ENCODE results near the gene DIAPH1. TPM values are rescaled to one million over a fixed set of nuclear protein-coding genes. Genes with fewer than 3 reads are reported as not detected.

DIAPH1 gene
- total RNA-seq, 1 experiment from 2014 or later: 56.2 TPM

GRCh38 chr5:141477815-141478214 lies 141.0 kb downstream of the DIAPH1 start:
- H3K27ac ChIP-seq: no peak overlapping the region
- peaks cover 6% of the 10 kb centered on the region; the same call in 1 of the 2 replicates for H3K9me3 ChIP-seq (replicated peaks)
- peak overlapping the region; percentile 70 for H3K4me3 ChIP-seq
- peaks cover 44% of the 10 kb centered on the region for H3K36me3 ChIP-seq
- H3K4me1 ChIP-seq: peaks cover 17% of the 10 kb centered on the region
- H3K27me3 ChIP-seq: no peaks in the 10 kb centered on the region
- DNase-seq: peak in 1 of 2 experiments; percentile 47

- peaks cover 37% of the 10 kb centered on the region for H3K36me3 ChIP-seq
- H3K27me3 ChIP-seq: no peaks in the 10 kb centered on the region
- peak overlapping the region; percentile 86 for H3K27ac ChIP-seq
- DNase-seq: peak in 1 of 2 experiments; percentile 31
- H3K9me3 ChIP-seq (replicated peaks): peaks cover 5% of the 10 kb centered on the region; the same call in 1 of the 2 replicates
- peaks cover 17% of the 10 kb centered on the region for H3K4me1 ChIP-seq
- H3K4me3 ChIP-seq: peak overlapping the region; percentile 70
Observed at GRCh38 chr5:141477044-141477575, 141.7 kb downstream of the DIAPH1 start.

GRCh38 chr5:141476132-141476911 lies 142.5 kb downstream of the DIAPH1 start:
- H3K4me1 ChIP-seq: peaks cover 17% of the 10 kb centered on the region
- H3K4me3 ChIP-seq: peak overlapping the region; percentile 70
- peaks cover 31% of the 10 kb centered on the region for H3K36me3 ChIP-seq
- peak overlapping the region; percentile 86 for H3K27ac ChIP-seq
- no peaks in the 10 kb centered on the region for H3K27me3 ChIP-seq
- 0 out of 2 replicates have a peak, but pooled peaks cover 2% of the 10 kb centered on the region for H3K9me3 ChIP-seq (replicated peaks)
- peak; percentile 76 to 83 for DNase-seq

GRCh38 chr5:141475625-141476131 lies 143.1 kb downstream of the DIAPH1 start, which contains the start of gene PCDHGC3:
Gene PCDHGC3, plus strand, starts transcription at chr5:141475966. Its CDS starts 151 bp downstream, at chr5:141476117.
- H3K4me1 ChIP-seq: peaks cover 17% of the 10 kb centered on the region
- H3K9me3 ChIP-seq (replicated peaks): no peaks in the 10 kb centered on the region
- peak within 1 kb of the TSS; percentile 86 for H3K27ac ChIP-seq
- peak within 1 kb of the TSS; percentile 70 for H3K4me3 ChIP-seq
- DNase-seq: peak; percentile 95 to 98
- no peaks in the 10 kb centered on the region for H3K27me3 ChIP-seq
- peaks cover 25% of the 10 kb centered on the region for H3K36me3 ChIP-seq

GRCh38 chr5:141465351-141465750 lies 153.4 kb downstream of the DIAPH1 start:
- 0 out of 2 replicates have a peak, but pooled peaks cover 2% of the 10 kb centered on the region for H3K4me1 ChIP-seq
- H3K36me3 ChIP-seq: no peaks in the 10 kb centered on the region
- no peak overlapping the region for H3K4me3 ChIP-seq
- no peak overlapping the region for H3K27ac ChIP-seq
- DNase-seq: no peak
- H3K9me3 ChIP-seq (replicated peaks): no peaks in the 10 kb centered on the region
- H3K27me3 ChIP-seq: no peaks in the 10 kb centered on the region

Other genes starting within 250 kb of the DIAPH1 start
- gene PCDHGB3, start 248.8 kb downstream of the DIAPH1 start, total RNA-seq (2014; rRNA removed; shearing (Covaris generic)): 5.2 and 7.4 TPM in 2 replicates
- gene PCDHGA6, start 245.1 kb downstream of the DIAPH1 start, total RNA-seq (2014; rRNA removed; shearing (Covaris generic)): 4.9 and 5.8 TPM in 2 replicates
- gene PCDHGA7, start 236.3 kb downstream of the DIAPH1 start, total RNA-seq (2014; rRNA removed; shearing (Covaris generic)): 3.6 and 4.7 TPM in 2 replicates
- 1.7 and 3.1 TPM in 2 replicates for gene PCDHGB4, start 231.3 kb downstream of the DIAPH1 start, total RNA-seq (2014; rRNA removed; shearing (Covaris generic))
- 3.3 and 3.4 TPM in 2 replicates for gene PCDHGA8, start 226.4 kb downstream of the DIAPH1 start, total RNA-seq (2014; rRNA removed; shearing (Covaris generic))
- gene PCDHGB5, start 221.1 kb downstream of the DIAPH1 start, total RNA-seq (2014; rRNA removed; shearing (Covaris generic)): 1.6 and 2.2 TPM in 2 replicates
- 1.8 and 2.3 TPM in 2 replicates for gene PCDHGA9, start 216.2 kb downstream of the DIAPH1 start, total RNA-seq (2014; rRNA removed; shearing (Covaris generic))
- 1.4 and 2.6 TPM in 2 replicates for gene PCDHGB6, start 211.0 kb downstream of the DIAPH1 start, total RNA-seq (2014; rRNA removed; shearing (Covaris generic))
- gene PCDHGA10, start 206.0 kb downstream of the DIAPH1 start, total RNA-seq (2014; rRNA removed; shearing (Covaris generic)): 1.3 and 1.6 TPM in 2 replicates
- gene PCDHGB7, start 201.3 kb downstream of the DIAPH1 start, total RNA-seq (2014; rRNA removed; shearing (Covaris generic)): 0.91 and 1.8 TPM in 2 replicates
- gene PCDHGA11, start 197.9 kb downstream of the DIAPH1 start, total RNA-seq (2014; rRNA removed; shearing (Covaris generic)): 1.3 and 1.4 TPM in 2 replicates
- 1.2 and 1.4 TPM in 2 replicates for gene PCDHGA12, start 188.5 kb downstream of the DIAPH1 start, total RNA-seq (2014; rRNA removed; shearing (Covaris generic))
- 105 and 109 TPM in 2 replicates for gene PCDHGC3, start 143.0 kb downstream of the DIAPH1 start, total RNA-seq (2014; rRNA removed; shearing (Covaris generic))
- gene PCDHGC4, start 134.0 kb downstream of the DIAPH1 start, total RNA-seq (2014; rRNA removed; shearing (Covaris generic)): 3.4 and 3.6 TPM in 2 replicates
- 1.3 and 2.8 TPM in 2 replicates for gene PCDHGC5, start 129.9 kb downstream of the DIAPH1 start, total RNA-seq (2014; rRNA removed; shearing (Covaris generic))
- gene HDAC3, start 17.8 kb upstream of the DIAPH1 start, total RNA-seq (2014; rRNA removed; shearing (Covaris generic)): 102 and 110 TPM in 2 replicates
- 1.7 and 2.1 TPM in 2 replicates for gene RELL2, start 18.0 kb upstream of the DIAPH1 start, total RNA-seq (2014; rRNA removed; shearing (Covaris generic))
- 2.0 and 2.1 TPM in 2 replicates for gene FCHSD1, start 32.4 kb upstream of the DIAPH1 start, total RNA-seq (2014; rRNA removed; shearing (Covaris generic))
- gene ARAP3, start 63.2 kb upstream of the DIAPH1 start, total RNA-seq (2014; rRNA removed; shearing (Covaris generic)): 5.8 and 6.2 TPM in 2 replicates